Measurements from ENCODE around the gene GALNT2.

DNA sequence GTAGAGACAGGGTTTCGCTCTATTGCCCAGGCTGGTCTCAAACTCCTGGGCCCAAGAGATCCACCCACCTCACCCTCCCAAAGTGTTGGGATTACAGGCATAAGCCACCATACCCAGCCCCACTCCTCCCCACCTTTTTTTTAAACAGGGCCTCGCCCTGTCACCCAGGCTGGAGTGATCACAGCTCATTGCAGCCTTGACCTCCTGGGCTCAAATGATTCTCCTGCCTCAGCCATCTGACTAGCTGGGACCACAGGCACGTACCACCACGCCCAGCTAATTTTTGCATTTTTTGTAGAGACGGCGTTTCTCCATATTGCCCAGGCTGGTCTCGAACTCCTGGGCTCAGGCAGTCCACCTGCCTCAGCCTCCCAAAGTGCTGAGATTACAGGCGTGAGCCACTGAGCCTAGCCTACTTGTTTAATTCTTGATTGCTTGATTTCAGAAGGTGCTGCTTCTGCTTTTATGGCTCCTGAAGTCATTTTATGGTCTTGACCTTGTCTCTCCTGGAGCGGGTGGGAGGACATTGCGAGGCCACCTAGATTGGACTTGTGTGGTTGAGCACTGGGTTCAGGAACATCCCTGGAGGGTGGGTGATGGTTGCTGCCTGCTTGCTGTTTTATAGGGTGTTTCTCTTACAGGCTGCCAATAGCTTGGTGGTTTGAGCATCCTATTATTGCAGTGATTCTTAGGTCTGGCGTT is 81.9 kb downstream of the GALNT2 start:
- no peak for TF ChIP-seq POLR2A (IDR thresholded peaks at IDR 0.05)
- TF ChIP-seq, protein P1, sequence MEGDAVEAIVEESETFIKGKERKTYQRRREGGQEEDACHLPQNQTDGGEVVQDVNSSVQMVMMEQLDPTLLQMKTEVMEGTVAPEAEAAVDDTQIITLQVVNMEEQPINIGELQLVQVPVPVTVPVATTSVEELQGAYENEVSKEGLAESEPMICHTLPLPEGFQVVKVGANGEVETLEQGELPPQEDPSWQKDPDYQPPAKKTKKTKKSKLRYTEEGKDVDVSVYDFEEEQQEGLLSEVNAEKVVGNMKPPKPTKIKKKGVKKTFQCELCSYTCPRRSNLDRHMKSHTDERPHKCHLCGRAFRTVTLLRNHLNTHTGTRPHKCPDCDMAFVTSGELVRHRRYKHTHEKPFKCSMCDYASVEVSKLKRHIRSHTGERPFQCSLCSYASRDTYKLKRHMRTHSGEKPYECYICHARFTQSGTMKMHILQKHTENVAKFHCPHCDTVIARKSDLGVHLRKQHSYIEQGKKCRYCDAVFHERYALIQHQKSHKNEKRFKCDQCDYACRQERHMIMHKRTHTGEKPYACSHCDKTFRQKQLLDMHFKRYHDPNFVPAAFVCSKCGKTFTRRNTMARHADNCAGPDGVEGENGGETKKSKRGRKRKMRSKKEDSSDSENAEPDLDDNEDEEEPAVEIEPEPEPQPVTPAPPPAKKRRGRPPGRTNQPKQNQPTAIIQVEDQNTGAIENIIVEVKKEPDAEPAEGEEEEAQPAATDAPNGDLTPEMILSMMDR (IDR thresholded peaks at IDR 0.05), result no peak

Data from adrenal gland (tissue), 5 donors.